Activated CD8-positive, alpha-beta memory T cell treated with anti-CD3 and anti-CD28 coated beads, Interleukin-2, amount 10 ng/mL, durations not matched to agents 7 days and 5 days (primary cell): ENCODE results near the gene ATXN1. TPM values are rescaled to one million over a fixed set of nuclear protein-coding genes. Genes with fewer than 3 reads are reported as not detected.

ENCODE experiments used
- ATAC-seq: fragments of 150-1000 bp; cut with Tn5 transposase; one replicate; pipeline ENCODE4 v1.10.0; 2021; ENCODE audit warnings: moderate library complexity
- CTCF ChIA-PET: fragments of 350-600 bp; sonication (Branson Sonifier 250); formaldehyde crosslinking; loops from one replicate; lab custom pipeline; 2021; ENCODE audit warnings: antibody characterized with exemption; lab: Charles Lee
- DNase-seq: peaks from one replicate; pipeline ENCODE4 v3.0.0-alpha.2; 2020
- H3K27ac Mint-ChIP-seq: one replicate; pipeline ENCODE4 v1.8.0; 2021; ENCODE audit warnings: mild to moderate bottlenecking, mixed read lengths
- H3K27me3 Mint-ChIP-seq: one replicate; pipeline ENCODE4 v1.8.0; 2021; ENCODE audit warnings: mixed read lengths
- H3K36me3 Mint-ChIP-seq: one replicate; pipeline ENCODE4 v1.8.0; 2021; ENCODE audit warnings: mild to moderate bottlenecking, mixed read lengths
- H3K4me1 Mint-ChIP-seq: one replicate; pipeline ENCODE4 v1.8.0; 2021; ENCODE audit warnings: mixed read lengths
- H3K4me3 Mint-ChIP-seq: one replicate; pipeline ENCODE4 v1.8.0; 2021; ENCODE audit warnings: mild to moderate bottlenecking, moderate library complexity, mixed read lengths
- H3K9me3 Mint-ChIP-seq: one replicate; pipeline ENCODE4 v1.8.0; 2022; ENCODE audit warnings: low read depth, mixed read lengths
- total RNA-seq, 2 experiments: library from RNA; stranded (reverse); gene quantifications; one replicate each; pipeline ENCODE4 v1.2.3, GENCODE V29; 2021

The ATXN1 gene
- total RNA-seq, 2 experiments from 2014 or later = 84.6 to 117 TPM

- no peak overlapping the region for H3K4me3 Mint-ChIP-seq
- no peak overlapping the region for H3K27ac Mint-ChIP-seq
- no peaks in the 10 kb centered on the region for H3K9me3 Mint-ChIP-seq
- peaks cover 47% of the 10 kb centered on the region for H3K4me1 Mint-ChIP-seq
- DNase-seq (no peak), ATAC-seq (no peak)
- peaks cover 30% of the 10 kb centered on the region for H3K36me3 Mint-ChIP-seq
- H3K27me3 Mint-ChIP-seq = no peaks in the 10 kb centered on the region
- CTCF ChIA-PET = interaction anchor here (1.1 to 3.3 kb wide), 4 partner anchors 8 to 174 kb away, joined by 3 to 14 read pairs (median 6); no protein-coding TSS in a partner anchor
Measured at GRCh38 chr6:16505711-16506357, 255.4 kb downstream of the ATXN1 start.

- DNase-seq (no peak), ATAC-seq (peak; percentile 34)
- H3K4me1 Mint-ChIP-seq = peaks cover 44% of the 10 kb centered on the region
- no peak overlapping the region for H3K4me3 Mint-ChIP-seq
- no peaks in the 10 kb centered on the region for H3K9me3 Mint-ChIP-seq
- CTCF ChIA-PET = interaction anchor here (0.9 to 3.3 kb wide), 9 partner anchors 8 to 271 kb away, joined by 3 to 14 read pairs (median 4); no protein-coding TSS in a partner anchor
- peak overlapping the region; percentile 69 for H3K27ac Mint-ChIP-seq
- no peaks in the 10 kb centered on the region for H3K27me3 Mint-ChIP-seq
- H3K36me3 Mint-ChIP-seq = peaks cover 36% of the 10 kb centered on the region
Measured at GRCh38 chr6:16504609-16505008, 256.7 kb downstream of the ATXN1 start.

DNA sequence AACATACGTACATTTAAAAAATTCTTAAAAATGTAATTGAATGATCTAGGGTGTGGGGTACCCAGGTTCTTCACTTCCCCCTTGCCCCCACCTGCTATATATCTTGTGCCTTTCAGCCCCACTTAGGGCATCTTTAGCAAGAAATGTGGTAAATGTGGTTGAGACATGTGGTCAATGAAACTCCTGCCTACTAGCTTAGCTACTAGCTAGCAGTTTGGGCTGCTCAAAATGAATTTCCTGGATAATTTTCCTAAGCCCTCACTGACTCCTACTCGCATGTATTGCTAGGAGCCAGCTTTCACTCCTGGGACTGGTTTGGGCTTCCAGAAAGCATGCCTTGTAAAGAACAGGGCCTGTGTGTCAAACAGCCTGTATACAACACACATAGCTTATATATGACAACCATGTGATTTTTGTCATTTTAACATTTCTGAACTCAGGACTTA is 257.3 kb downstream of the ATXN1 start:
- CTCF ChIA-PET = interaction anchor here (1.0 to 3.3 kb wide), 9 partner anchors 8 to 272 kb away, joined by 3 to 14 read pairs (median 4); no protein-coding TSS in a partner anchor
- peak overlapping the region; percentile 30 for H3K4me3 Mint-ChIP-seq
- H3K27me3 Mint-ChIP-seq = no peaks in the 10 kb centered on the region
- peaks cover 37% of the 10 kb centered on the region for H3K36me3 Mint-ChIP-seq
- ATAC-seq = peak; percentile 88
- peak; percentile 63 for DNase-seq
- peaks cover 44% of the 10 kb centered on the region for H3K4me1 Mint-ChIP-seq
- no peaks in the 10 kb centered on the region for H3K9me3 Mint-ChIP-seq
- H3K27ac Mint-ChIP-seq = peak overlapping the region; percentile 69

DNA sequence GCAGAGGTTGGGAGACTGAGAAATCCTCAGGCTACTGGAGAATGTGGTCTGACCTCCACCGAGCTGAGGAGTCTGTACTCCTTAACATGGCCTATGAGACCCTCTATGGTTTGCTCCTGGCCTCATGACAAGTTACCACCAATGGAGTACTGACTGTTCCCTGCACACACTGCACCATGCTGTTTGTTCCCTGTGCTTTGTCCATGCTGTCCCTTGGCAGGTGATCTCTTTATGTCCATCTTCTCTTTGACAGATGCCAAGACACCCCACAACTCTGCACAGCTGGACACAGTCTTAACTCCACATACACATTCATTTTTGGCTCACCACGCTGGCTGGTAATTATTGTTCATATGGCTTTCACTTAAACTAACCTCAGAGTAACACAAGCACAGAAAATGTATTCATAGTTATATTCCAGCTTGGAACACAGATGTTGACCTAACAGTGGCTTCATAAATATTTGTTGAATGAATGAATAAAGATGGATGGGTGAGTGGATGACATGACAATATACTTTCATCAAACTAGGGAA is 258.0 kb downstream of the ATXN1 start:
- H3K4me1 Mint-ChIP-seq = peaks cover 45% of the 10 kb centered on the region
- CTCF ChIA-PET = interaction anchor here (0.9 to 3.3 kb wide), 10 partner anchors 9 to 260 kb away, joined by 3 to 14 read pairs (median 3); partner anchors contain the start of gene ATXN1
- no peak for DNase-seq
- H3K9me3 Mint-ChIP-seq = no peaks in the 10 kb centered on the region
- peaks cover 43% of the 10 kb centered on the region for H3K36me3 Mint-ChIP-seq
- no peak for ATAC-seq
- H3K27ac Mint-ChIP-seq = peak overlapping the region; percentile 25
- no peaks in the 10 kb centered on the region for H3K27me3 Mint-ChIP-seq
- no peak overlapping the region for H3K4me3 Mint-ChIP-seq

DNA sequence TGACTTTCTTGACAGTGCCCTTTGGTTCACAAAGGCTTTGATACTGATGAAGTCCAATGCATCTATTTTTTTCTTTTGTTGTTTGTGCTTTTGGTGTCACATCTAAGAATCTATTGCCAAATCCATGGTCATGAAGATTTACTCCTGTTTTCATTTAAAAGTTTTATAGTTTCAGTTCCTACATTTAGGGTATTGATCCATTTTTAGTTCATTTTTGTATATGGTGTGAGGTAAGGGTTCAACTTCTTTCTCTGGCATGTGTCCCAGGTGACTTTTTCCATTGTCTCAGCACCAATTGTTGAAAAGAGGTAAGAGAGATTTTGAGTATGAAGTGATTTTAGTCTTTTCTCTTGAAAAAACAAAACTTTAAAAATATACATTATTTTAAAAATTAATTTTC is 262.3 kb downstream of the ATXN1 start:
- ATAC-seq (no peak), DNase-seq (no peak)
- Mint-ChIP-seq H3K36me3 (peaks cover 41% of the 10 kb centered on the region), H3K27me3 (no peaks in the 10 kb centered on the region), H3K4me3 (no peak overlapping the region), H3K27ac (no peak overlapping the region), H3K9me3 (no peaks in the 10 kb centered on the region), H3K4me1 (peaks cover 45% of the 10 kb centered on the region)
- CTCF ChIA-PET = interaction anchor here (1.6 kb wide), 1 partner anchor 12 kb away, joined by 7 read pairs; no protein-coding TSS in a partner anchor

GRCh38 chr6:16498237-16498636 is 263.0 kb downstream of the ATXN1 start:
- Mint-ChIP-seq H3K4me3 (no peak overlapping the region), H3K27ac (no peak overlapping the region), H3K27me3 (no peaks in the 10 kb centered on the region), H3K36me3 (peaks cover 38% of the 10 kb centered on the region), H3K4me1 (peaks cover 45% of the 10 kb centered on the region), H3K9me3 (no peaks in the 10 kb centered on the region)
- ATAC-seq (no peak), DNase-seq (no peak)
- CTCF ChIA-PET = interaction anchor here (1.6 kb wide), 1 partner anchor 13 kb away, joined by 7 read pairs; no protein-coding TSS in a partner anchor

DNA sequence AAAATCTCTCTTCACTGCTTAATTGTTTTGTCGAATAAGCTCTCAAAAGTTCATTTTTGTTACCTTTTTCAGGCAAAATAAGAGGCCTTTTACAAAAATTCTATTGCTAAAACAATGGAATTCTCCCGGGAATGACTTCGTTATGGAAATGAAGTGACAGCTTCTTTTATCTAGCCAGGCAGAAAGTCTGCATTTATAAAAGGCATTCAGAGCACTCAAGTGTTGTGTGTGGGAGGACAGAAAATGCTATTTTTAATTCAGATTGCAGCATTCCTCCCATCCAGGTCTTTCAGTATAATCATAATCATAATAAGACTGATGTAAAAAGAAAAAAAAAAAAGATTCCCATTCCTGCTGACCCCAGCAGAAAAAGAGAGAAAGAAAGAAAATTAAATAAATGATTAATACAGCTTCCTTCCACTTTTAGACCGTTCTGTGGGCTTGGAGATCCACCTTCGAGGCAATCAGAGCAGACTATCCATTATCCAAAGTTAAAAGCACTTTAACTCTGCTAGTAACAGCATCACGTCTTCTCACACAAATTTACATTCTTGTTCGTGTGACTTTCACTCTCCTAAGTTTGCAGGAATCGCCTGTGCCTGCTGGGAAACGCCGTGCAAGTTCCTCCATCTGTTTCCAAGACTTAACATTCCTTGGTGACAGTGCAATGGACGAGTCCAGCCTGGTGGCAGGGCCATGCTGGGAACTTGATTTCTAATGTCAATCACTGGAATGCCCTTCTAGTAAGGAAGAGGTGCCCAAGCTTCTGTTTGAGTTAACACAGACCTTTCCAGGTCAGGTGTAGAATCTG is 264.1 kb downstream of the ATXN1 start:
- H3K4me3 Mint-ChIP-seq = no peak overlapping the region
- no peak for ATAC-seq
- CTCF ChIA-PET = no interaction called here
- peaks cover 44% of the 10 kb centered on the region for H3K4me1 Mint-ChIP-seq
- no peak overlapping the region for H3K27ac Mint-ChIP-seq
- H3K9me3 Mint-ChIP-seq = no peaks in the 10 kb centered on the region
- no peak for DNase-seq
- H3K36me3 Mint-ChIP-seq = peaks cover 38% of the 10 kb centered on the region
- H3K27me3 Mint-ChIP-seq = no peaks in the 10 kb centered on the region

- Mint-ChIP-seq H3K36me3 (peaks cover 33% of the 10 kb centered on the region), H3K4me1 (peaks cover 51% of the 10 kb centered on the region), H3K9me3 (no peaks in the 10 kb centered on the region), H3K27ac (no peak overlapping the region), H3K27me3 (no peaks in the 10 kb centered on the region), H3K4me3 (no peak overlapping the region)
- ATAC-seq (no peak), DNase-seq (no peak)
- CTCF ChIA-PET = interaction anchor here (1.3 to 1.4 kb wide), 3 partner anchors 15 to 202 kb away, joined by 3 to 4 read pairs (median 3); no protein-coding TSS in a partner anchor
Measured at GRCh38 chr6:16496210-16496609, 265.1 kb downstream of the ATXN1 start.

DNA sequence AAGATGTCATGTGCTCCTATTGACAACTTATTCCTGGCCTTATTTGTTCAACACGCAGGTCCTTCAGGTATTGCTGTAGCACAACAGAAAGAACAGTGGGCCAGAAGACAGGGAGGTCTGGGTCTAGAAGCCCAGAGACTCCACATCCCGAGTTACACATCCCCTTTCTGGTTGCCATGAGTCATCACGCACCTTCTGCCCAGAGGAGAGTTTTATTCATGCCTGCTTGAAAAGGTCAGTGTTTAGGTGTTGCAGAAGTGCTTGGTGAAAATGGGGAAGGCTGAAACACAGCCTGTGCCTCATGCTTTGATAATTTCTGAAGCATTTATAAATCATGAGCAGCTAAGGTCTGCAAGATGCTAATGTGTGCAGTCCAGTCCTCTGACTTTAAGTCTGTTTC is 266.5 kb downstream of the ATXN1 start:
- CTCF ChIA-PET = interaction anchor here (1.3 to 2.2 kb wide), 4 partner anchors 10 to 204 kb away, joined by 3 to 8 read pairs (median 4); no protein-coding TSS in a partner anchor
- DNase-seq = no peak
- Mint-ChIP-seq H3K27ac (no peak overlapping the region), H3K4me1 (peaks cover 60% of the 10 kb centered on the region), H3K27me3 (no peaks in the 10 kb centered on the region), H3K36me3 (peaks cover 22% of the 10 kb centered on the region), H3K4me3 (no peak overlapping the region), H3K9me3 (no peaks in the 10 kb centered on the region)
- ATAC-seq = peak; percentile 76

DNA sequence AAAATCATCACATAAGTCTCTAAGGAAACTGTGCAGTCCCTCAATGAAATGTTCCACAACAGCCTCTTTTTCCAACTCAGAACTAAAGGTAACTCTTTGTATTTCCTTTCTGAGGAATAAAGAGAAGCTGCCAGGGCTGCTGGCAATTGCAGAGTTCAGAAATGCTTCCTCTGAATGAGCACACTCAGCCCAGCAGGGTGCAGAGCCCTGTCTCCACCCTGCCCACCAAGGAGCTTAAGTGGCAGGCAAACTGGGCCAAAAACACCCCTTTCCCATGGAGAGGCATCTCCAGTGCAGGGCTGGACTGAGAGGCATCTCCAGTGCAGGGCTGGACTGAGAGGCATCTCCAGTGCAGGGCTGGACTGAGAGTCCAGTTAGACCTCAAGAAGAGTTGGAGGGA is 267.5 kb downstream of the ATXN1 start:
- DNase-seq = no peak
- Mint-ChIP-seq H3K4me1 (peaks cover 67% of the 10 kb centered on the region), H3K4me3 (no peak overlapping the region), H3K9me3 (no peaks in the 10 kb centered on the region), H3K36me3 (peaks cover 13% of the 10 kb centered on the region), H3K27ac (no peak overlapping the region), H3K27me3 (no peaks in the 10 kb centered on the region)
- CTCF ChIA-PET = interaction anchor here (1.1 to 2.2 kb wide), 3 partner anchors 11 to 70 kb away, joined by 4 to 8 read pairs (median 7); no protein-coding TSS in a partner anchor
- ATAC-seq = no peak

GRCh38 chr6:16493112-16493511 is 268.1 kb downstream of the ATXN1 start:
- H3K4me1 Mint-ChIP-seq = peaks cover 71% of the 10 kb centered on the region
- CTCF ChIA-PET = interaction anchor here (0.7 to 1.4 kb wide), 5 partner anchors 18 to 174 kb away, joined by 3 to 7 read pairs (median 4); no protein-coding TSS in a partner anchor
- H3K27me3 Mint-ChIP-seq = no peaks in the 10 kb centered on the region
- H3K9me3 Mint-ChIP-seq = no peaks in the 10 kb centered on the region
- no peak for DNase-seq
- H3K27ac Mint-ChIP-seq = peak overlapping the region; percentile 10
- no peak for ATAC-seq
- peaks cover 8% of the 10 kb centered on the region for H3K36me3 Mint-ChIP-seq
- no peak overlapping the region for H3K4me3 Mint-ChIP-seq

DNA sequence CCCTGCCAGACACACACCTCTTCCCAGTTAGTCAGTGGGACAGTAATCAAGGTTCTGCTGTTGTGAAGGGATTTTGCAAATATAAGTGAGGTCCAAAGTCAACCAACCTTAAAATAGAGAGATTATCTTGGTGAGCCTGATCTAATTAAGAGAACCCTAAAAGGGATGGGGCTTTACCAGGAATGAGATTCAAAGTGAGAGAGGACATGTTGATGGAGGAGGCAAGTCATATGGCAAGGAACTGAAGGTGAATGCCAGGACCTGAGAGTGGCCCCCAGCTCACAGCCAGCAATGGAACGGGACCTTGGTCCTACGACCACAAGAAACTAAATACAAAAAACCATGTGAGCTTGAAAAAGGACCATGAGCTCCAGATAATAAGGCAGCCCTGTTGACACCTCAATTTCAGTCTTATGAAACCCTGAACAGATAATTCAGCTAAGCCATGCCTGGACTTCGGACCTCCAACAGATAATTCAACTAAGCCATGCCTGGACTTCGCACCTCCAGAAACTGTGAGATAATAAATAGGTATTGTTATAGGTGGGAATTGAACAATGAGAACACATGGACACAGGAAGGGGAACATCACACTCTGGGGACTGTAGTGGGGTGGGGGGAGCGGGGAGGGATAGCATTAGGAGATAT is 269.5 kb downstream of the ATXN1 start:
- Mint-ChIP-seq H3K27ac (no peak overlapping the region), H3K4me3 (no peak overlapping the region), H3K9me3 (no peaks in the 10 kb centered on the region), H3K36me3 (peaks cover 5% of the 10 kb centered on the region), H3K4me1 (peaks cover 81% of the 10 kb centered on the region), H3K27me3 (no peaks in the 10 kb centered on the region)
- CTCF ChIA-PET = no interaction called here
- ATAC-seq (no peak), DNase-seq (no peak)
